HEK293T (cell line): ENCODE results near the gene ZNF574.

Experiments
- CTCF ChIA-PET: fragments of 350-600 bp; formaldehyde crosslinking; extraction: SDS; loops from one replicate; lab custom pipeline; 2021; ENCODE audit warnings: antibody characterized with exemption, inconsistent platforms; lab: Yijun Ruan, JAX
- POLR2A ChIA-PET: fragments of 350-600 bp; formaldehyde crosslinking; extraction: SDS; loops from one replicate; lab custom pipeline; 2020; ENCODE audit warnings: antibody characterized with exemption, inconsistent platforms; lab: Yijun Ruan, JAX
- DNase-seq: peaks from one replicate; pipeline ENCODE4 v3.0.0; 2012; ENCODE audit warnings: mixed read lengths; ENCODE audit errors: extremely low spot score
- ARNT ChIP-seq: fragments of 450-650 bp; IDR thresholded peaks from 2 replicates; pipeline ENCODE4 v1.6.1; 2017; ENCODE audit warnings: mild to moderate bottlenecking
- BHLHE40 ChIP-seq: fragments of 450-650 bp; IDR thresholded peaks from 2 replicates; pipeline ENCODE4 v1.6.1; 2016; ENCODE audit warnings: mild to moderate bottlenecking, moderate library complexity, borderline replicate concordance
- CTBP1 ChIP-seq: fragments of 450-650 bp; IDR thresholded peaks from 2 replicates; pipeline ENCODE4 v1.6.1; 2016; ENCODE audit warnings: borderline replicate concordance
- ELF4 ChIP-seq: fragments of 450-650 bp; IDR thresholded peaks from 2 replicates; pipeline ENCODE4 v1.6.1; 2017; ENCODE audit warnings: antibody characterized with exemption
- FOXA1 ChIP-seq: fragments of 450-650 bp; IDR thresholded peaks from 2 replicates; pipeline ENCODE4 v1.6.1; 2016; ENCODE audit warnings: mild to moderate bottlenecking
- FOXK2 ChIP-seq: fragments of 450-650 bp; IDR thresholded peaks from 2 replicates; pipeline ENCODE4 v1.6.1; 2016; ENCODE audit warnings: mild to moderate bottlenecking
- FOXM1 ChIP-seq: fragments of 450-650 bp; IDR thresholded peaks from 2 replicates; pipeline ENCODE4 v1.6.1; 2017; ENCODE audit warnings: mild to moderate bottlenecking, borderline replicate concordance
- HDGF ChIP-seq: fragments of 450-650 bp; IDR thresholded peaks from 2 replicates; pipeline ENCODE4 v1.6.1; 2017; ENCODE audit warnings: antibody characterized with exemption, borderline replicate concordance
- L3MBTL2 ChIP-seq: fragments of 450-650 bp; conservative IDR thresholded peaks from 2 replicates; pipeline ENCODE4 v1.6.1; 2016; ENCODE audit warnings: mild to moderate bottlenecking
- LEF1 ChIP-seq: fragments of 450-650 bp; IDR thresholded peaks from 2 replicates; pipeline ENCODE4 v1.6.1; 2017; ENCODE audit warnings: mild to moderate bottlenecking, borderline replicate concordance
- NFRKB ChIP-seq: fragments of 450-650 bp; IDR thresholded peaks from 2 replicates; pipeline ENCODE4 v1.6.1; 2016; ENCODE audit warnings: mild to moderate bottlenecking, moderate library complexity
- SP1 ChIP-seq: fragments of 450-650 bp; IDR thresholded peaks from 2 replicates; pipeline ENCODE4 v1.6.1; 2017
- SUZ12 ChIP-seq: fragments of 450-650 bp; IDR thresholded peaks from 2 replicates; pipeline ENCODE4 v1.6.1; 2016; ENCODE audit warnings: mild to moderate bottlenecking
- TARDBP ChIP-seq: fragments of 450-650 bp; IDR thresholded peaks from 2 replicates; pipeline ENCODE4 v1.6.1; 2016
- ZNF384 ChIP-seq: fragments of 450-650 bp; IDR thresholded peaks from 2 replicates; pipeline ENCODE4 v1.6.1; 2016
- TF ChIP-seq, protein P1 (sequence below): fragments of 450-650 bp; IDR thresholded peaks from 2 replicates; pipeline ENCODE4 v1.6.1; 2016

ZNF574 gene

DNA sequence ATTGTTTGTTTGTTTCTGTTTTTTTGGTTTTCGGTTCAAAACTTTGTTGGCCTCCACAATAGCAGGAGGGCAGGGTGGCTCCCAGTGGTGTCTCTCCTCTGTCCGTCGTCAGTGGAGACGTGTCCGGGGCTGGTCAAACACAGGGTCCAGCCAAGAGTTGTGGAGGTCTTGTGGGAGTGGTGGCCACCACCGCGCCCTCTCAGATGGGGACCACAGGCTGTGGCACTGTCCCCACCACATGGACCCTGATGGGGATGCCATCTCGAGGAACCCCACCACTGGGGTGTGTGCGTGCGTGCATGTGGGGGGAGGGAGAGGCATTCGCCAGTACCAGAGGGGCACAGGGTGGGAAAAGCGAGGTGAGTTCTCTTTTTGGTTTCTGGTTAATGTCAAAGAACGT lies 13.8 kb downstream of the ZNF574 start:
- POLR2A ChIA-PET: no interaction called here
- TF ChIP-seq, protein P1, sequence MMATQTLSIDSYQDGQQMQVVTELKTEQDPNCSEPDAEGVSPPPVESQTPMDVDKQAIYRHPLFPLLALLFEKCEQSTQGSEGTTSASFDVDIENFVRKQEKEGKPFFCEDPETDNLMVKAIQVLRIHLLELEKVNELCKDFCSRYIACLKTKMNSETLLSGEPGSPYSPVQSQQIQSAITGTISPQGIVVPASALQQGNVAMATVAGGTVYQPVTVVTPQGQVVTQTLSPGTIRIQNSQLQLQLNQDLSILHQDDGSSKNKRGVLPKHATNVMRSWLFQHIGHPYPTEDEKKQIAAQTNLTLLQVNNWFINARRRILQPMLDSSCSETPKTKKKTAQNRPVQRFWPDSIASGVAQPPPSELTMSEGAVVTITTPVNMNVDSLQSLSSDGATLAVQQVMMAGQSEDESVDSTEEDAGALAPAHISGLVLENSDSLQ: no peak
- TF ChIP-seq SP1: no peak
- TF ChIP-seq L3MBTL2: no peak
- no peak for TF ChIP-seq CTBP1
- no peak for TF ChIP-seq FOXA1
- TF ChIP-seq LEF1: no peak
- TF ChIP-seq SUZ12: no peak
- no peak for TF ChIP-seq ZNF384
- no peak for TF ChIP-seq NFRKB
- no peak for TF ChIP-seq ARNT
- TF ChIP-seq ELF4: no peak
- no peak for TF ChIP-seq FOXK2
- no peak for TF ChIP-seq FOXM1
- TF ChIP-seq TARDBP: no peak
- TF ChIP-seq BHLHE40: no peak
- no peak for TF ChIP-seq HDGF
- no peak for DNase-seq
- CTCF ChIA-PET: no interaction called here

DNA sequence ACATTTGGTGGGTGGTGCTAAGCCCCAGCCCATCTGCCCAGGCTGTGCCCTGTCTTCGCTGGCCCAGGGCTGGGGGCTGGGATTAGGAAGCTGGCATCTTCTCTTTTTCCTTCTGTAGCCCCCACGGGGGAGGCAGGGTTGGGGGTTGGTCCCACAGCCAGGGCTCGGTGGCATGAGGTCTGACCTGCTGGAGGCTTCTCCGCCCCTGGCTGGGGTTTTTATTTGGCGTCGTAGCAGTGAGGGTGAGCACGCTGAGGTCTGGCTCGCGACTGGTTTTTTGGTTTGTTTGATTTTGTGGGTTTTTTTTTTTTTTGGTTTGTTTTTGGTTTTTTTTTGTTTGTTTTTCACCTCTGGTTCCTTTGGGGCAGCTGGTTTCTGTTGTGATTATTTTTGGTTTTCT lies 14.7 kb downstream of the ZNF574 start:
- no peak for DNase-seq
- TF ChIP-seq ELF4: no peak
- no peak for TF ChIP-seq TARDBP
- no peak for TF ChIP-seq ZNF384
- no peak for TF ChIP-seq FOXA1
- TF ChIP-seq CTBP1: no peak
- TF ChIP-seq L3MBTL2: no peak
- TF ChIP-seq FOXK2: no peak
- TF ChIP-seq BHLHE40: no peak
- TF ChIP-seq, protein P1: no peak
- TF ChIP-seq SP1: no peak
- TF ChIP-seq SUZ12: no peak
- no peak for TF ChIP-seq NFRKB
- no peak for TF ChIP-seq LEF1
- TF ChIP-seq HDGF: no peak
- TF ChIP-seq FOXM1: no peak
- TF ChIP-seq ARNT: no peak
- ChIA-PET POLR2A (no interaction called here), CTCF (no interaction called here)

DNA sequence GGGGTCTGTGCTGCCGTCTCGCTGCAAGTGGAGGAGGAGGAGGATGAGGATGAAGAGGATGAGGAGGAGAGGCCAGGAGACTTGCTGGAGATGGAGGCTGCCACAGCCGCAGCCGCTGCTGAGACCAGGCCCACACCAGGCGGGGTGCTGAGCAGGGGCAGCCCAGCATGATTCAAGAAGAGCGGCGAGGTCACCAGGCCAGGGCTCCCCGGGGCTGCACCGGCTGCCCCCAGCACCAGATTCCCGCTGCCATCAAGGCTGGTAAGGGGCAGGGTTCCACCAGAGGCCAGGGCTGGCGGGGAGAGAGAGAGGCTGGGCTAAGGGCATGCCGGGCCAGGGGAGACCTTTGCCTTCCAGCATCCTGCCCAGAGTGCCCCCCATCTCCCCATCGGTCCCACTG lies 15.3 kb downstream of the ZNF574 start:
- ChIA-PET POLR2A (no interaction called here), CTCF (no interaction called here)
- DNase-seq: no peak
- TF ChIP-seq L3MBTL2 (no peak), LEF1 (no peak), CTBP1 (no peak), FOXM1 (no peak), ELF4 (no peak), BHLHE40 (no peak), HDGF (no peak), ZNF384 (no peak), FOXA1 (no peak), ARNT (no peak)
- TF ChIP-seq, protein P1: no peak

DNA sequence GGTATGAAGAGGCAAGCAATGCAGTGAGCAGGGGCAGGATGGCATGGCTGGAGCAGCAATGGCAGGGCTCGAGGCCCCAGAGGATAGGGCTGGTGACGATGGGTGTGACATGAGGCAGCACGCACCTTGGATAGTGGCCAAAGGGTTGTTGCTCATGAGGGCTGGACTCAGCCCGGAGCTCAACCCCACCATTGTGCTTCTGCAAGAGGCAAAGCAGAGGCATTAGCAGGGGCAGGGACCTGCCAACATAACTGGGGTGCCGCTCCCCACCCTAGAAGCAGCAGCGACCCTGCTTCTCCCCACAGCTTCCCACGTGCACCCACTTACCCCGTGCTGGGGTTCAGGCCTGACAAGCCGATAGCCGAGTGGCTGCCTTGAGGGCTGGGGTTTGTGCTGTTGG lies 15.8 kb downstream of the ZNF574 start:
- CTCF ChIA-PET: no interaction called here
- TF ChIP-seq L3MBTL2 (no peak), NFRKB (no peak), ZNF384 (no peak), CTBP1 (no peak), HDGF (no peak), FOXM1 (no peak), SUZ12 (no peak), FOXA1 (no peak)
- TF ChIP-seq, protein P1: no peak
- no peak for DNase-seq
- POLR2A ChIA-PET: no interaction called here

DNA sequence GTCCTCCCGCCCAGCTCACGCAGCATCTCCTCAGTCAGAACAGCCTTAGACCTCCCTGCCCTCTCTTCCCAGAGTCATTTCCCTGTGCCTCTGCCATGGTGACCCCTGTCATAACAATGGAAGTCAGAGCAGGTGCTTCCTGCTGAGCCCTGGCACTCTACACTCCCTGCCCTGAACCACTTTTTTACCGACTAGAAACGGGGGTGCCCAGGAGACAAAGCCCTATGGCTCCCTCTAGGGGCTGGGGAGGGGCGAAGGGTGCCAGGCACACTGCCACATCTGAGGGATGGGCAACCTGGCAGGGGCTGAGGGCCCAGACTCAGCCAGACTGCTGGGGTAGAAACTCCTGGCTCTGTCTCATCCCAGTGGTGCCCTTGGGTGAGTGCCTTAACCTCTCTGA lies 16.4 kb downstream of the ZNF574 start:
- ChIA-PET POLR2A (no interaction called here), CTCF (no interaction called here)
- DNase-seq: no peak

DNA sequence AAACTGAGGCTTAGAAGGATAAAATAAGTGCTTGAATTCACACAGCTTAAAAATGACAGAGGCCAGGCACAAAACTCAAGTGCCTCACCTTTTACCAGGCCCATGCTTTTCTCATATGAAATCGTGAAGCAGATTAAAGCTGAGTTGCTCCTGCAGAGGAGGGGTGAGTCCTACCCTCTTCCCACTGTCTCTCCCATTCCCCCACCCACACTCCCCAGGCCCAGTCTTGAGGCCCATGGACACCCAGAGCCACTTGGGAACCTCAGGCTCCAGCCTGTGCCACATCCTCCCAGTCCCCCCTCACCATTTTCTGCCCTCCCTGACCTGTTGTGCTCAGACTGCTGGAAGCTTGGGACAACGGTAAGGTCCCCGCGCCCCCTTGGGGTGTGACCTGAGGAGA lies 17.5 kb downstream of the ZNF574 start:
- no peak for TF ChIP-seq NFRKB
- no peak for TF ChIP-seq ELF4
- no peak for TF ChIP-seq ARNT
- no peak for TF ChIP-seq FOXM1
- TF ChIP-seq L3MBTL2: no peak
- TF ChIP-seq BHLHE40: no peak
- no peak for TF ChIP-seq LEF1
- no peak for TF ChIP-seq SP1
- TF ChIP-seq, protein P1: no peak
- POLR2A ChIA-PET: interaction anchor here (1.0 kb wide), 1 partner anchor 17 kb away, joined by 3 read pairs; no protein-coding TSS in a partner anchor
- DNase-seq: no peak
- CTCF ChIA-PET: interaction anchor here (1.1 to 1.5 kb wide), 2 partner anchors 12 to 21 kb away, joined by 3 read pairs; no protein-coding TSS in a partner anchor

More for the DNA sequence above, 16.4 kb downstream of the ZNF574 start:
- TF ChIP-seq ARNT (no peak), FOXM1 (no peak), TARDBP (no peak), FOXK2 (no peak), NFRKB (no peak), SP1 (no peak)
